ENCODE measurements around the gene TBX19.

Gene TBX19

DNA sequence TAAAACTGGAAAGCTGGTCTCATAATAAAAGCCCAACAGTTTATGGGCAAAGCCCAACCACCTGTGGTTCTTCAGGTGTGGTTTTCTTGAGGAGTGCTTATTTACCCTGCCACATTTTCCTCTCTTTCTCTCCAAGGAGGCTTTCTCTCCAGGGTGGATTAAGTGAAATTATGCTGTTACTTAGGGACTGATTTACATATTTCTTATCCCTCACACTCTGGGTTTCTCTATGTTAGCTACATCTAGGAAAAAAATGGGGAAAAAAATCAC is 4.8 kb downstream of the TBX19 start:
- no peak for DNase-seq

DNA sequence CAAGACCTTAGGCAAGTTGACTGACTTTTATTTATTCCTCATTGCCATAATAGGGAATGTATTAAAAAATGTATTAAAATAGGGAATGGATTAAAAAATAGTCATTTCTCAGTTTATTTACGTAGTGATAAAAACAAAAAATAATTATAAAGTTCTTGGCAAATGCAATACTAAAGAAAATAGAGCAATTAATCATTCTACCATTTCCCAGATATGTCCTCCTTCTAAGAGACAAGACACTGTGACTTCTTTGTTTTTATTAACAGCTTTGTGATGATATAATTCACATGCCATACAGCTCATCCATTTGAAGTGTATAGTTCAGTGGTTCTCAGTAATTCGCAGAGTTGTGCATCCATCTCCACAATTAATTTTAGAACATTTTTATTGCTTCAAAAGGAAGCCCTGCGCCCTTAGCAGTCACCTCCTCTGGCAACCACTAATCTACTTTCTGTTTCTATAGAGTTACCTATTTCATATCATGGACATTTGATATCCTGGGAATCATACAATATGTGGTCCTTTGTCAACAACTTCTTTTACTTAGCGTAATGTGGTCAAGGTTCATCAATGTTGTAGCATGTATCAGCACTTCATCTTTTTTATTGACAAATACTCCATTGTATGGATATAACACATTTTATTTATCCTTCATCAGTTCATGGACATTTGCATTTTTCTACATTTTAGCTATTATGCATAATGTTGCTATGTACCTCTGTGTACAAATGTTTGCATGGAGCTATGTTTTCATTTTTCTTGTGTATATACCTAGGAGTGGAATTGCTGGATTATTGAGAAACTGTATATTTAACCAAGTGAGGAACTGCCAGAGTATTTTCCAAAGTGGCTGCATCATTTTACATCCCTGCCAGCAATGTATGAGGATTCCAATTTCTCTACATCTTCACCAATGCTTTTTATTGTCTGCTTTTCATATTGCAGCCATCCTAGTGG is 5.6 kb downstream of the TBX19 start:
- DNase-seq = no peak

DNA sequence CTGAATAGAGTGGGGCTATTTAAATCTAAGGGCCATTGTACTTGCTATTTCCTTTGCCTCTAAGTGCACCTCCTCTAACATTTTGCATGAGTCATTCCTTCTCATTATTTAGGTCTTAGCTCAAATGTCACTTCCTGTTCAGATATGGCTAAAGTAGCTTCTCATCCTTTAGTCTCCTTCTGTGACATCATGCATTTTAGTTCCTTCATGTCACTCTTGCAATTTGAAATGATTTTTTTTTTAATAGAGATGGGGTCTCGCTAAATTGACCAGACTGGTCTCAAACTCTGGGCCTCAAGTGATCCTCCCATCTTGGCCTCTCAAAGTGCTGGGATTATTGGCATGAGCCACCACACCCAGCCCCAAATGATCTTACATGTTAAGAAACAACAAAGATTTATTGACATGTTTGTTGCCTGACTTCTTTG is 6.6 kb downstream of the TBX19 start:
- no peak for DNase-seq

DNA sequence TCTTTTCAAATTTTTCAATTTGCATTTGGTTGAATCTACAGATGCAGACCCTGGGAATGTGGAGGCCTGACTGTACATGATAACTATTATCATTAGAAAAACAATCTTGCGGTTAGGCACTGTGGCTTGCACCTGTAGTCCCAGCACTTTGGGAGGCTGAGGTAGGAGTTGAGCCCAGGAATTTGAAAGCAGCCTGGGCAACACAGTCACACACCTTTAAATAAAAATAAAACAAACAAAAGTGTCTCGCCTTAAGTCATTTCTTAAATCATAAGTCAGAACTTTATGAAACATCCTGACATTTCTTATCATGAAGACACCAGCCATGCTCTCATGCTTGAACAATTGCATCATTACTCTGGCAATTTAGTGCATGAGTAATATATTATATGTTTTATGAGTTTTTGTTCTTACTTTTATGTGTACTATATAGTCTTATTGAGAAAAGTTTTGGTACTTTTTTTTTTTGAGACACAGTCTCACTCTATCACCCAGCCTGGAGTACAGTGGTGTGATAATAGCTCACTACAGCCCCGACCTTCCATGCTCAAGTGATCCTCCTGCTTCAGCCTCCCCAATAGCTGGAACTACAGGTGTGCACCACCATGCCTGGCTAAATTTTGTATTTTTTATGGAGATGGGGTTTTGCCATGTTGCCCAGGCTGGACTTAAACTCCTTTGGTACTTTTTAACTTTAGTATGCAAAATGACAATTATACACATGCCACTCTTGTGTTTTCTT is 7.8 kb downstream of the TBX19 start:
- DNase-seq = no peak

DNA sequence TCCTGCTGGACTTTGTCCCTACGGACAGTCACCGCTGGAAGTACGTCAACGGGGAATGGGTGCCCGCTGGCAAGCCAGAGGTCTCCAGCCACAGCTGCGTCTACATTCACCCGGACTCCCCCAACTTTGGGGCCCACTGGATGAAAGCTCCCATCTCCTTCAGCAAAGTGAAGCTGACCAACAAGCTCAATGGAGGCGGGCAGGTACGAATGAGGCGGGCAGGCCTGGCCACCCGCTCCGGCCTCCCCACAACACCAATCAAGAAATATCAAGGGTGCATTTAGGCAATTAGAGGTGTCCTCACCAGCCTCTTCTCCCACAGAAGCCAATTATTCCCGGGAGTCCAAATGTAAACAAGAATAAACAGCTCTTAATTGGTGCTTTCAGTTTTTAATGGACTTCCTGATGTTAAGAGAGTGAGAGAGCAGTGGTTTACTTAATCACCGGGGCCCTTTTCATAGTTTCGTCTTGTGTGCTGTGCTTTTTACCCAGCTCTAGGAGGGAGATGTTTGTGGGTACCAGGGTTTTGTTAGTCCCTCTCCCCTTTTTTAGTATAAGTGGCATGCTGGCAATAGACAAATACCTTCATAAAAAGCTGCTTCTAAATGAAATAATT is 10.7 kb downstream of the TBX19 start:
- no peak for DNase-seq

DNA sequence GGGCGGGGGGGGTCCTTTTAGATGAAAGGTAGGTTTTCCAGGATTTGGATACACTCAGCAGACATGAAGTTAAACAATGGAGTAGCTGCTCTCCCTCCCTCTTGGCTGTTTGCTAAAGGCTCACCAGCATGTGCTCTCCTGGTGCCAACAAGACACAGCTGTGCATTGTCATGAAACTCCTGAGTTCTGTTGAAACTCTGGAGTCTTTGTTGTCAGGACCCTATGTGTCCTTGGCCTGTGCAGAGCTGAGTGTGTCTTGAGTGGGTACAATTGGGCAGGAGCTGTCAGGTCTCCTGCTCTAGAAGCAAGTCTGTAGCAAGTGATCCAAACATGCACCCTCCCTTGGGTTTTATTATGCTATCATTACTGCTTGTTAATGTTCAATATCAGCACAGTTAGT is 12.7 kb downstream of the TBX19 start:
- no peak for DNase-seq

DNA sequence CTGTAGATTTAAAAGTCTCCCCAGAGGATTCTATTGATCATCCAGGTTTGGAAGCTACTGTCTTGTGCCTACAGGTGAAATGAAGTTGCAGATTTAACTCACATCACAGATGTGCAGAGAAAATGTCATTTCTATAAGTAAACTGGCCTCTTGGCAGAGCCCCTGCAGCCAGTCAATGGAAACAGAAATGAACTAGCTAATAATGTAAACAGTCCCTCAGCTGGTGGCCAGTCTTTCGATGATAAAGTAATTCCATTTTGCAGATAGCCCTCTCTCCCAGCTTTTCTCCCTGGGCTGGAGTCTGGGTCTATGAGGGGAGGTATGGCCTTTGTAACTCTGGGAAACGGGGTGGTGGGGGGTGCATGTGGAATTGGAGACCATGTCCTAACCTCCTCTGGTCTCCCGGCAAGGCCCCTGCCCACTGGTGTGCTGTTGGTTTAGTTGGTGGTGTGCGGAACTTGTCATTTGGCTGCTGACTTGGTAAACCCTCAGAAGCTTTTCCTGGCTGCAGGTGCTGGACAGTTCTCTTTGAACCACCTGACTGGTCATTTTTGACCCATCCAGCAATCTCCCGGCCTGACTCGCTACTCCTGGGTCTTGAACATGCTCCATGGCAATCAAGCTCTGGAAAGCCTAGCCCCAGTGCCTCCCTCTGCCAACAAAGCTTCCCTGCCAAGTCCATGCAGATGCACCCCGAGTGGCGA is 14.9 kb downstream of the TBX19 start:
- no peak for DNase-seq

DNA sequence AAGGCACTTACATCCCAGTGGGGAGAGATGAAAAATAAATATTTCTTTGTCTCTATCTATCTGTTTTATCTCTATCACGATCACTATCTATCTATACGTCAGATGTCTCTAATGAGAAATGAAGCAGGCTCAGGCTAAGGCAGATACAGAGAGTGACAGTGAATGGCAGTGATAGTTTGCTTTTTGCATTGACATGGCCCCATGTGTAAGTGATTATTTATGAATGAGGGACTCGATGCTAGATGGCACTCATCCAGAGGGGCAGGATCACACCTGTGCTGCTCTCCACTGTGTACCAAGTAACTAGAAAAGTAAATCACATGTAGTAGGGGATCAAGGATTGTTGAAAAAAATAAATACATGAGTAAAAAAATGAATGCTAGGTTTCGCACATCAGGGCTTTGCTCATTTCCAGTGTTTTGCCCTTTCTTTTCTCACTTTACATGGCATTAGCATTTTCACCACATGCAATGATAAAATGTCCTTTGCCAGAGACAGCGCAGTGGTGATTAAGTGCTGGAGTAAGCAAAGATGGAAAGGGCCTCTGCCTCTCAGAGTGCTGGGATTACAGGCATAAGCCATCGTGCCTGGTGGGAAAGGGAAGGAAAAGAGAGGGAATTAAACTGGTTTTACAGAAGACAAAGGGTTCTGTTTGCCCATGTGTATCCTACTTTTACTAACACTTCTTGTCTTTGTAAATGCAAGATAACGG is 16.5 kb downstream of the TBX19 start:
- DNase-seq = no peak

DNA sequence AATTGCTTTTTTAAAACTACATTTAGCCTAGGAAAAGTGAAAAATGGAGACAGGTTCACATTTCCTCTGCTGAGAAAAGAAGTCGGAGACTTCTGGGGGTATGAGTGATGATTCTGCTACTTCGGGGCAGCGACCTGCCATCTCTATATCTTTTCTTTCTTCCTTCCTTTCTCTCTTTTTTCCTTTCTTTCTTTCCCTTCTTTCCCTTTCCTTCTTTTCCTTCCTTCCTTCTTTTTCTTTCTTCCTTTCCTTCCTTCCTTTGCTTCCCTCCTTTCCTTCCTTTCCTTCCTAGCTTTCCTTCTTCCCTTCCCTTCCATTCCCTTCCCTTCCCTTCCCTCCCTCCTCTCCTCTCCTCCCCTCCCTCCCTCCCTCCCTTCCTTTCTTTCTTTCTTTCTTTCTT is 17.8 kb downstream of the TBX19 start:
- no peak for DNase-seq

DNA sequence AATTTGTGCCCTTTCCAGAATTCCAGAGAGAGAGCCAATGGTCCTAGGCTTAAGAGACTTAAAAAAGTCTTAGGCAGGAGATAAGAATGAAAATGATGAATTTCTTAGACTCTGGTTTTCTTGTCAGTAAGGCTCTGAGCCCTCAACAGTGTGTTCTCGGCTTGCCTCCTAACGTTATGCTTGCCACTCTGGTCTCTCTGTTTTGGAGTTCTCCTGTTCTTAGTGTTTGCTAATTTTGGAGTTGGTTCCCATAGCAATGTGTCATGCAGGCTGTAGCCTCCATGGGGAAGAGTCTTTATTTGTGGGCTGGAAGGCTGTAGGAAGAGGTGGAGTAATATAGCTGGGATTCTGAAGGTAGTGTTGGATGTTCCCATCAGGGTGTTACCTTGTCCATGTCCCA is 19.9 kb downstream of the TBX19 start:
- DNase-seq = no peak

DNA sequence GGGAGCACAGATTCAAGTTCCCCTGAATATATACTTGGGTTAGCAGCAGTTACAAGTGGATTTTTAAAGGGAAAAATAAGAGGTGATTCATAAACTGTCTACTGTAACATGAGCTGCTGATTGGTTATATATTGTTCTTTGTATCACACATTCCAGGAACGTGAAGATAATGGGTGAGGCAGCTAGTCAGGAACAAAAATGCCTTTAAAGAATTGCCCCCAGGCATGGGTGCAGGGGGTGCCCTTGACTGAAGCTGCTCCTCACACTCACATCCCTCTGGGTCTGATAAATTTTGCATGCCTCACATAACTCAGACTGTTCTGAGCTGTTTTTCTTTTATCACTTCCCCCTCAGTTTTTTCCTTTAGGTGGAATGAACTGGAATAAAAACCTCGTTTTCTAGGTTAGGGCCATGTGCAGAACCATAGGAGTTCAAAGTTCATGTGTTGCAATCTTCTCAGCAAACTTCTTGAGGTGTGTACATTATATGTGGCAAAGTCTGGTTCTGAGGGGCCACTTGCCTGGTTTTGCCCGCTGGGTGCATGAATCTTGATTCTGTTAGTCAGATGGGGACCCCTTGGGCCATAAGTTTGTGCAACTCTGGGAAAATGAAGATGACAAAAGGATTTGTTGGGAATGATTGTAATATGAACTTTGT is 21.1 kb downstream of the TBX19 start:
- DNase-seq = no peak

DNA sequence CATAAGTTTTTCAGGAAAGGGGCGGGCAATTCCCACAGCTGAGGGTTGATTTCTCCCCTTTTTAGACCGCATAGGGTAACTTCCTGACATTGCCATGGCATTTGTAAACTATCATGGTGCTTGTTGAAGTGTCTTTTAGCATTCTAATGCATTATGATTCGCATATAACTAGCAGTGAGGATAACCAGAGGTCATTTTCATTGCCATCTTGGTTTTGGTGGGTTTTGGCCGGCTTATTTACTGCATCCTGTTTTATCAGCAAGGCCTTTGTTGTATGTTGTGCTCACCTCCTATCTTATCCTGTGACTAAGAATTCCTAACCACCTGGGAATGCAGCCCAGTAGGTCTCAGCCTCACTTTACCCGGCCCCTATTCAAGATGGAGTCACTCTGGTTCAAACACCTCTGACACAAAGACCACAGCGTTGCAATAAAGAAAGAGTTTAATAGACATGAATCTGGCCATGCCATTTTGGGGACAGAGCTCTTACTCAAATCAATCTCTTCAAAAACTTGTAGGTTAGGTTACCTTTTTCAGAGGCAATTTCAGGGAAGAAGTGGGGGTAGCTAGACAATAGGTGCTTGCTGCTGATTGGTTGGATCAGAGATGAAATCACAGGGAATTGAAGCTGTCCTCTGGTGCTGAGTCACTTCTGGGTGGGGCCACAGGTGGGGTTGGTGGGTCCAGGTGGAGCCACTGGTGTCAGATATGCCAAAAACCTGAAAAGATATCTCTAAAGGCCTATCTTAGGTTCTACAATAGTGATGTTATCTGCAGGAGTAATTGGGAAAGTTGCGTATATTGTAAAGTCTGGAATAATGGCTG is 23.3 kb downstream of the TBX19 start:
- no peak for DNase-seq

DNA sequence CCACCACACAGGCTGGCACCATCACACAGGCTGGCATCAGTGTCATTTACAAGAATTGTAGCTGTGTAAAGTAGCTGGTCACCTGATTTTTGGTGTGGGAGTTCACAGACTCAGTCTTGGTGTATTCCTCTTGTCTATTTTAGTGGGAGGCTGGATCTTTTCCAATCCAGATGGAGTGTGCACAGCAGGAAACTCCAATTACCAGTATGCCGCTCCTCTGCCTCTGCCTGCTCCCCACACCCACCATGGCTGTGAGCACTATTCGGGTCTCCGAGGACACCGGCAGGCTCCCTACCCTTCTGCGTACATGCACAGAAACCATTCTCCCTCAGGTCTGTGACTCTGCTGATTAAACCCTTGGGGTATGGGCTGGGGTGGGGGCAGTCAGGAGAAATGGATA is 24.2 kb downstream of the TBX19 start:
- DNase-seq = no peak

DNA sequence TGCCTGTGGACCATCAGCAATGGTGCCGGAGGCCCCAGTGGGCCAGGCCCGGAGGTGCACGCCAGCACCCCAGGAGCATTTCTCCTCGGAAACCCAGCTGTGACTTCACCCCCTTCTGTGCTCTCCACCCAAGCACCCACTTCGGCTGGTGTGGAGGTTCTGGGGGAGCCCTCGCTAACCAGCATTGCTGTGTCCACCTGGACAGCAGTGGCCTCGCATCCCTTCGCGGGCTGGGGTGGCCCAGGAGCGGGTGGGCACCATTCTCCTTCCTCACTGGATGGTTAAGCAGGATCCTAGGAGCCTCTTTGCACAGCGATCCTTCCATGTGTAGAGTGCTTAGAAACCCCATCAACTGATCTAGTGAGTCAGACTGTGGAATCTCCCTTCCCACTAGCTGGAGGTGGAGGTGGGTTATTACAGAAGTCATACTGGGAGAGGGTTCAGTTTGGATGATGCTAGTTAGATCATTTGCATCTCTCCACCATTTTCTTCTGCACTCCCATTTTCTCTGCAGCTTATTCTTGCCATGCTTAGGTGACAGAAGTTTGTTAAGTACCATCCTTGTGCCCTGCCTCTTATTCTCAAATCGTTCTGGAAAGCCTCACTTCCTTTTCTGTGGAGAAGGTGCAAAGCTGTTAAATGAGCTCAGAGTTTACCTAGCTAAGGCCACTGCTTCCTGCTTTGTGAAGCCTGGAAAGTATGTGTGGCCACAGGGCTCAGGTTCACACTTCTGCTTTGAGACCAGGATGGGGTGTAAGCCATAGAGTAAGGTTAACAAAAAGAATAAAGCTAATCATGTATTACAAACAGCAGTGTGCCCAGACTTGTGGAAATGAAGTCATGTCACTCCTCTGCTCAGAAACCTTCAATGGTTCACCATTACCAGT is 32.3 kb downstream of the TBX19 start:
- no peak for DNase-seq

DNA sequence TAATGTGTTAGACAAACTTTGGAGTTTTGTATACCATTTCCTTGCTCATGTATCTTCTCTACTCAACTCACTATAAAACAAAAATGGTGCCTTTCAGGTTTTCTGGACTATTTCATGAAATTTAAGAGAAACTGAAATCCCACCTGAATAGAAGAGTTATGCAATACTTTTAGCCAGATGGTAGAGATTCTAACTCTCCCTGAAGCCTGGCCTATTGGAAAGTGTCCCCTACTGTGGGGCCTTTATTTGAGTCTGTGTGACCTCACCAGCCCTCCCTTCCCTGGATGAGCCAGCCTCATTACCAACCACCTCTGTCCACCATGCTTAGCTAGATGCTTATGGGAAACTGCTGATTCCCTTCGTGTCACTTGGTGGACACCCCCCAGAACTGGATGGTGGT is 35.5 kb downstream of the TBX19 start:
- no peak for DNase-seq

DNA sequence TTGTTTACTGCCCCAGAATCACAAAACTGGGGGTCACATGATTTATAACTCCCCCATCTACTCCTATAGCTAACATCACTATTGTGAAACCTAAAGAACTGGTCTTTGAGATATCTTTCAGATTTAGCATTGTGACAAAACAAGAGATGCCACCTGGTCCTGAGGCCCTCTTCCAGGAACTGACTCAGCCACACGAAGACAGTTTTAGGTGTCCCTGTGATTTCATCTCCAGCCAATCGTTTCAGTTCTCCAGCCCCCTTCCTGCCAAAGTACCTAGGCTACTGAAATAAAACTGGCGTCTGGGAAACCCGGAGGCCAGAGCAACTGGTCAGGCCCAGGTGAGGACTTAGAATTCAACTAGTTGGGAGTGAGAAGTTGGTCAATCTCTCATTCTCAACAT is 36.6 kb downstream of the TBX19 start:
- DNase-seq = no peak

DNA sequence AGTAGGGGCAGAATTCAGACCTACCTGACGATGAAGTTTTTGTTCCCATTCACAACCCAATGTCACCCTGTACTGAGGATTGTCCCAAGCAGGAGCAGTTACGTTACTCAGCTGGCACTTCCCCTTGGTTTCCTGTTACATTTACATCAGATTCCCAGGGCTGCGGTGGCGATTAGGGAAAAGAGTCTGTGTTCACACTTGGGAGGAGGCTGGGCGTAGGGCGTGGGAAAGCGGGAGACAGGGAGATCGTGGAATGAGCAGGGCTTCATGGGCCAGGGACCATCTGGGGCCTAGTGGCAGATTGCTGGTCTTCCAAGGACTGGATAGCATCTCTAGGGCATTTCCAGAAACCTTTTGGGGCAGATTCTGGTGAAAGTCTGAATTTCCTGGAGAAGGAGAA is 39.0 kb downstream of the TBX19 start:
- no peak for DNase-seq

DNA sequence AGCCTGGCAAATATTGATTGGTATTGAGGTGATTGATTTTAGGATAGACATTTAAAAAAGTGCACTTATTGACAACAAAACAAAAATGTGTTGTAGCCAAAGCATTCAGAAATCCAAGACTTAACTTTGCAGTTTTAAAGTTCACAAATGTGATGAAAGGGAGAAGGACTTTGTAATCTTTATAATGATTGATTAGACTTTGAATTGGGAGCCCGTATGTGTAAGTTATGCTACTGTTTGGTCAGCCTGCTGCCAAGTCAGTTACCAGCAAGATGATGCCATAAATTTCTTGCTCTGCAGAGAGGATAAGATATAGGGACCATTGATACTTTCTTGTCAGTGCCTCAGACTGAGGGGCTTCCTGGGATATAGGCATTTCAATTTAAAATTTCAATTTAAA is 39.5 kb downstream of the TBX19 start:
- no peak for DNase-seq

DNA sequence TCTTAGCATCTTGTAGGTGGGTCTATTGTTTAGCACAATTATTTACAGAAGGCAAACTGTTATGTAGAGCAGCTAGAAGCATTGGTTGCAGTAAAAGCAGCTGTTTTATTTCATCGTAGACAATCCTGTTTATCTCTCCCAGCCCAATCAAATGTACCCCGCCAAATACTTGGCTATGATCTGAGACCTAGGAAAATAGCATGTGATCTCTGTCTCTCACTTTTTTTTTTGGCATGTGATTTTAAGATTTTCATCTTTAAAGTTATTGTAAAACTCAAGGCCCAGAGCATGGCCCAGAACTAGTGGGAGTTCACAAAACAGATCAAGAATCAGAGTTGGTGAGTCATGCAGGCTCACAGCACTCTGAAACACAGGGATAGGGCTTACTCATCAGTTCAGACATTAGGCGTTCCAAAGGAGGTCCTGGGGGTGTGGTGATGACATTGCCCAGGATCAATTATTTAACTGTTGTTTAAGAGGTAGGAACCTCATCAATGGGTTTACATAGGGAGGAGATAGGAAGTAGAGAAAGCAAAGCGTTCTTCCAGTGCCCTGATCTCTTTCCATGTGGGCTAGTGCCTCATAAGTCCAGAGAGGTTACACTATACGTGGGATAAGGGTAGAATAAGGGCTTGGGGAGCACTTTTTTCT is 40.2 kb downstream of the TBX19 start:
- DNase-seq = no peak

DNA sequence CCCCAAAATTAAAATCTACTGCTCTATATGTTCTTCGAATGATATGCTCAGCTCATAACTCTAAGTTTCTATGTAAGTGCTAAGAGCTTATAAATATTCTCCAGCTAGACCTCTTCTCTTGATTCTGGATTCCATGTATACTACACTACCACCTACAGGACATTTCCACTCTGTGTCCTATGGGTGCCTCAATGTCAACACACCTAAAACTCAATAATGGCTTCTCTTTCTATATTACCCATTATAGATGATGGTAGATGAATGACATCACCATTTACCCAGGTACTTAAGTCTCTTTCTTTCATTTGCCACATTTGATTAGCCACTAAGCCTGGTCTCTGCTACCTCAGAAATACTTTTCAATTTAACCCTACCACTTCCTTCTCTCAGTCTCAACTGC is 41.3 kb downstream of the TBX19 start:
- no peak for DNase-seq
